BE2C (cell line): ENCODE data around the gene PIGT.
A peak's percentile ranks its signal among the peaks of the same experiment; 100 is the strongest.

Source experiments
- DNase-seq: peaks from one replicate; pipeline ENCODE4 v3.0.0-alpha.2; 2020
- H3K27me3 ChIP-seq: fragments of 250-450 bp; sonication (Bioruptor Pico); 2 replicates; pipeline ENCODE4 v1.5.1; 2020; ENCODE audit warnings: mild to moderate bottlenecking
- H3K36me3 ChIP-seq: fragments of 250-450 bp; sonication (Bioruptor Pico); 2 replicates; pipeline ENCODE4 v1.5.1; 2020; ENCODE audit warnings: mild to moderate bottlenecking
- H3K4me1 ChIP-seq: fragments of 250-450 bp; sonication (Bioruptor Pico); 2 replicates; pipeline ENCODE4 v1.5.1; 2020
- H3K4me3 ChIP-seq: 2 replicates; pipeline ENCODE4 v1.5.1; 2011; ENCODE audit warnings: low read depth, low read length
- H3K9me3 ChIP-seq: fragments of 250-450 bp; sonication (Bioruptor Pico); 2 replicates; pipeline ENCODE4 v1.5.1; 2020
- CTCF ChIP-seq: IDR thresholded peaks from 2 replicates; pipeline ENCODE4 v1.5.1; 2012; ENCODE audit warnings: mild to moderate bottlenecking, low read depth, low read length

Gene PIGT

GRCh38 chr20:45419188-45420091, 3.5 kb downstream of the PIGT start:
- Histone ChIP-seq H3K4me3 (no peak overlapping the region), H3K4me1 (no peaks in the 10 kb centered on the region), H3K27me3 (no peaks in the 10 kb centered on the region), H3K36me3 (peaks cover 24% of the 10 kb centered on the region), H3K9me3 (no peaks in the 10 kb centered on the region)
- no peak for DNase-seq
- no peak for TF ChIP-seq CTCF

- H3K4me3 ChIP-seq, result no peak overlapping the region
- no peaks in the 10 kb centered on the region for H3K27me3 ChIP-seq
- H3K4me1 ChIP-seq, result no peaks in the 10 kb centered on the region
- H3K9me3 ChIP-seq, result no peaks in the 10 kb centered on the region
- peaks cover 28% of the 10 kb centered on the region for H3K36me3 ChIP-seq
- DNase-seq, result no peak
- TF ChIP-seq CTCF, result no peak
Measured at GRCh38 chr20:45420125-45420524, 4.2 kb downstream of the PIGT start.

- no peak for DNase-seq
- TF ChIP-seq CTCF, result no peak
- Histone ChIP-seq H3K4me3 (no peak overlapping the region), H3K9me3 (no peaks in the 10 kb centered on the region), H3K36me3 (peaks cover 28% of the 10 kb centered on the region), H3K4me1 (peaks cover 4% of the 10 kb centered on the region), H3K27me3 (no peaks in the 10 kb centered on the region)
Measured at GRCh38 chr20:45423700-45424099, 7.8 kb downstream of the PIGT start.

DNA sequence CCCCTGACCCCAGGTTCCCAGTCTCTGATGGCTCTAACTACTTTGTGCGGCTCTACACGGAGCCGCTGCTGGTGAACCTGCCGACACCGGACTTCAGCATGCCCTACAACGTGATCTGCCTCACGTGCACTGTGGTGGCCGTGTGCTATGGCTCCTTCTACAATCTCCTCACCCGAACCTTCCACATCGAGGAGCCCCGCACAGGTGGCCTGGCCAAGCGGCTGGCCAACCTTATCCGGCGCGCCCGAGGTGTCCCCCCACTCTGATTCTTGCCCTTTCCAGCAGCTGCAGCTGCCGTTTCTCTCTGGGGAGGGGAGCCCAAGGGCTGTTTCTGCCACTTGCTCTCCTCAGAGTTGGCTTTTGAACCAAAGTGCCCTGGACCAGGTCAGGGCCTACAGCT, 9.6 kb downstream of the PIGT start:
- H3K36me3 ChIP-seq, result peaks cover 19% of the 10 kb centered on the region
- no peaks in the 10 kb centered on the region for H3K27me3 ChIP-seq
- TF ChIP-seq CTCF, result no peak
- H3K4me1 ChIP-seq, result peaks cover 4% of the 10 kb centered on the region
- no peak overlapping the region for H3K4me3 ChIP-seq
- no peak for DNase-seq
- no peaks in the 10 kb centered on the region for H3K9me3 ChIP-seq

- no peaks in the 10 kb centered on the region for H3K9me3 ChIP-seq
- peak; percentile 46 for DNase-seq
- no peak overlapping the region for H3K4me3 ChIP-seq
- H3K36me3 ChIP-seq, result peaks cover 11% of the 10 kb centered on the region
- H3K4me1 ChIP-seq, result peaks cover 4% of the 10 kb centered on the region
- no peak for TF ChIP-seq CTCF
- no peaks in the 10 kb centered on the region for H3K27me3 ChIP-seq
Measured at GRCh38 chr20:45426320-45427016, 10.5 kb downstream of the PIGT start.
